Measurements from ENCODE around the gene MYO6. TPM values are rescaled to one million over a fixed set of nuclear protein-coding genes. Genes with fewer than 3 reads are reported as not detected.

MYO6 gene
- polyA plus RNA-seq, 1 experiment: 4.7 TPM

DNA sequence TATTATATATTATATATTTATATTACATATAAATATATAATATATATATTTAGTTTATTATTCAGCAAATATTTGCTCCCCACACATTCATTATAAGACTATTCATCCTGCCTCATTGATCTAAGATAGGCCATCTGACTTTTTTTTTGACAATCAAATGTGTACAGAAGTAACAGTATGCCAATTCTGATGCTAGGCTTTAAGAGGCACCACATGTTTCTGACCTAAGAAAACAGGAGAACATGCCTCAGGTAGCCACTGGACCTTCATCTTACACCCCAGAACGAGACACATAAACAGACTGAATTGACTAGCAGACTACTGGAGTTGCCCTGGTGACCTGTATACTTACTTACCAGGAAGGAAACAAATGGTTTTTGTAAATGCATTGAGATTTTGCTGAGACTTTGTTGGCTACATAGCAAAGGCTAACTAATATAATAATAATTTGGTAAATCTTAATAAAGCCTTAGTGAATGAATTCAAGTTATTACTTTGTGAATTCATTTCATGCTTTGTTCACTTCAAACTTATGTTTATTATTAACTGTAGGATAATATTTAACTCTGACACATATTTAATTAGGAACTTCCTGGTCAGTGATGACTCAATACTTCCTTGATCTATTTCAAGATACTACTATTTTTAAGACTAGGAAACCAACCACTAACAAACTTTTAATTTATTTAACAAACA, 13.4 kb upstream of the MYO6 start:
- no peaks in the 10 kb centered on the region for H3K36me3 ChIP-seq (ENCODE audit: control insufficient read depth, insufficient read depth, low read length)
- DNase-seq (ENCODE audit: low read depth): no peak
- TF ChIP-seq, protein P1, sequence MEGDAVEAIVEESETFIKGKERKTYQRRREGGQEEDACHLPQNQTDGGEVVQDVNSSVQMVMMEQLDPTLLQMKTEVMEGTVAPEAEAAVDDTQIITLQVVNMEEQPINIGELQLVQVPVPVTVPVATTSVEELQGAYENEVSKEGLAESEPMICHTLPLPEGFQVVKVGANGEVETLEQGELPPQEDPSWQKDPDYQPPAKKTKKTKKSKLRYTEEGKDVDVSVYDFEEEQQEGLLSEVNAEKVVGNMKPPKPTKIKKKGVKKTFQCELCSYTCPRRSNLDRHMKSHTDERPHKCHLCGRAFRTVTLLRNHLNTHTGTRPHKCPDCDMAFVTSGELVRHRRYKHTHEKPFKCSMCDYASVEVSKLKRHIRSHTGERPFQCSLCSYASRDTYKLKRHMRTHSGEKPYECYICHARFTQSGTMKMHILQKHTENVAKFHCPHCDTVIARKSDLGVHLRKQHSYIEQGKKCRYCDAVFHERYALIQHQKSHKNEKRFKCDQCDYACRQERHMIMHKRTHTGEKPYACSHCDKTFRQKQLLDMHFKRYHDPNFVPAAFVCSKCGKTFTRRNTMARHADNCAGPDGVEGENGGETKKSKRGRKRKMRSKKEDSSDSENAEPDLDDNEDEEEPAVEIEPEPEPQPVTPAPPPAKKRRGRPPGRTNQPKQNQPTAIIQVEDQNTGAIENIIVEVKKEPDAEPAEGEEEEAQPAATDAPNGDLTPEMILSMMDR (IDR thresholded peaks at IDR 0.05; ENCODE audit: insufficient read depth, low read depth, low read length): no peak
- ChIA-PET CTCF (no interaction called here), POLR2A (no interaction called here)
- H3K27me3 ChIP-seq (ENCODE audit: control insufficient read depth, insufficient read depth, low read length): no peaks in the 10 kb centered on the region
- no peak overlapping the region for H3K4me3 ChIP-seq (ENCODE audit: low read depth, low read length)

DNA sequence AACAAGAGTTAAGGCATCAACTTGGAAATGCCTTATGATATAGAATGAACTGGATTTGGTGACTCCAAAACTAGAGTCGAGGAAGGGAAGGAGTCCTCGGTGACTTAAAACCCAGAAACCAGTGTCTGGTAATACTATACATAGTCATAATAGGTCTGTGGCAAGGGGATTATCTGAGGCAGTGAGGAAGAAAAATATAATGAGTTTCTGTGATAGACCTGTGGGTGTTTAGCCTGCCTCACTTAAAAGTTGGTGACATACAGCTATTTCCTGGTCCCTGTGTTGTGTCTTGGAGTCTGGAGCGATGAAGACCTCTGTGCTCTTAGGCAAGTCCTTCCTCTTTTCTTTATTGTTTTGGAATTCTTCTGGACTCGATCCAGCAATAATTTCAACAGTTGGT, 5.1 kb upstream of the MYO6 start:
- H3K4me3 ChIP-seq (ENCODE audit: low read depth, low read length): no peak overlapping the region
- POLR2A ChIA-PET: no interaction called here
- CTCF ChIA-PET: interaction anchor here (0.6 kb wide), 1 partner anchor 174 kb away, joined by 3 read pairs; no protein-coding TSS in a partner anchor
- TF ChIP-seq, protein P1 (IDR thresholded peaks at IDR 0.05; ENCODE audit: insufficient read depth, low read depth, low read length): no peak
- peaks cover 2% of the 10 kb centered on the region; the same call in 1 of the 2 replicates for H3K27me3 ChIP-seq (ENCODE audit: control insufficient read depth, insufficient read depth, low read length)
- H3K36me3 ChIP-seq (ENCODE audit: control insufficient read depth, insufficient read depth, low read length): no peaks in the 10 kb centered on the region
- no peak for DNase-seq (ENCODE audit: low read depth)

DNA sequence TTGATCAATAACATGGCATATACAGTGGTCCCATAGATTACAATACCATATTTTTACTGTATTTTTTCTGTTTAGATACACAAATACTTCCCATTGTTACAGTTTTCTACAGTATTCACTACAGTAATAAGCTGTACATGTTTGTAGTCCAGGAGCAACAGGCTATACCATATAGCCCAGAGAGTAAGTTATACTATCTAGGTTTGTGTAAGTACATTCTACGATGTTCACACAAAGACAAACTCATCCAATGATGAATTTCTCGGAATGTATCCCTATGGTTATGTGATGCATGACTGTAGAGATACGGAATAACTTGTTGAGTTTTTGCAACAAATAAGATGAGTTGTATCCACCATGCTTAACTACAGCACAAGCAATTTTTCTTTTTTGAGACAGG, 3.6 kb upstream of the MYO6 start:
- DNase-seq (ENCODE audit: low read depth): no peak
- TF ChIP-seq, protein P1 (IDR thresholded peaks at IDR 0.05; ENCODE audit: insufficient read depth, low read depth, low read length): no peak
- Histone ChIP-seq H3K27me3 (ENCODE audit: control insufficient read depth, insufficient read depth, low read length) (peaks cover 2% of the 10 kb centered on the region; the same call in 1 of the 2 replicates), H3K36me3 (ENCODE audit: control insufficient read depth, insufficient read depth, low read length) (no peaks in the 10 kb centered on the region), H3K4me3 (ENCODE audit: low read depth, low read length) (no peak overlapping the region)
- ChIA-PET CTCF (no interaction called here), POLR2A (no interaction called here)

DNA sequence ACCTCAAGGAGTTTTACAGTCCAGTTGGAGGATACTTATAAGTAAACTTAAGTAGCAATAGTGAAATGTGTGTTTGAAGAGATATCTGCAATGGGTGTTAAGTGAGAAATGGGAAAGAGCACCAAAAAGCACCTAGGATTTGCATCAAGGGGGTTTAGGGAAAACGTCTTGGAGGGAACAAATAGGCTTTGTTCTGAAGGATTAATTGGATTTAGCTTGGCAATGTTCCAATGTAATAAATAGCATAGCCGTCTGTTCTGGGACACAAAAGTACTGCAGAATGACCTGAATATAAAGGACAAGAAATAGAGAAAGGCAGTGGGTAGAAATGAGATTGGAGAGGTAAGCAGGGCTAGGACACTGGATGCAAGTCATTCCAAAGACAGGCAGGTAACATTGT, 2.8 kb upstream of the MYO6 start:
- POLR2A ChIA-PET: no interaction called here
- Histone ChIP-seq H3K27me3 (ENCODE audit: control insufficient read depth, insufficient read depth, low read length) (peaks cover 2% of the 10 kb centered on the region; the same call in 1 of the 2 replicates), H3K4me3 (ENCODE audit: low read depth, low read length) (no peak overlapping the region), H3K36me3 (ENCODE audit: control insufficient read depth, insufficient read depth, low read length) (no peaks in the 10 kb centered on the region)
- TF ChIP-seq, protein P1 (IDR thresholded peaks at IDR 0.05; ENCODE audit: insufficient read depth, low read depth, low read length): no peak
- CTCF ChIA-PET: no interaction called here
- DNase-seq (ENCODE audit: low read depth): no peak

DNA sequence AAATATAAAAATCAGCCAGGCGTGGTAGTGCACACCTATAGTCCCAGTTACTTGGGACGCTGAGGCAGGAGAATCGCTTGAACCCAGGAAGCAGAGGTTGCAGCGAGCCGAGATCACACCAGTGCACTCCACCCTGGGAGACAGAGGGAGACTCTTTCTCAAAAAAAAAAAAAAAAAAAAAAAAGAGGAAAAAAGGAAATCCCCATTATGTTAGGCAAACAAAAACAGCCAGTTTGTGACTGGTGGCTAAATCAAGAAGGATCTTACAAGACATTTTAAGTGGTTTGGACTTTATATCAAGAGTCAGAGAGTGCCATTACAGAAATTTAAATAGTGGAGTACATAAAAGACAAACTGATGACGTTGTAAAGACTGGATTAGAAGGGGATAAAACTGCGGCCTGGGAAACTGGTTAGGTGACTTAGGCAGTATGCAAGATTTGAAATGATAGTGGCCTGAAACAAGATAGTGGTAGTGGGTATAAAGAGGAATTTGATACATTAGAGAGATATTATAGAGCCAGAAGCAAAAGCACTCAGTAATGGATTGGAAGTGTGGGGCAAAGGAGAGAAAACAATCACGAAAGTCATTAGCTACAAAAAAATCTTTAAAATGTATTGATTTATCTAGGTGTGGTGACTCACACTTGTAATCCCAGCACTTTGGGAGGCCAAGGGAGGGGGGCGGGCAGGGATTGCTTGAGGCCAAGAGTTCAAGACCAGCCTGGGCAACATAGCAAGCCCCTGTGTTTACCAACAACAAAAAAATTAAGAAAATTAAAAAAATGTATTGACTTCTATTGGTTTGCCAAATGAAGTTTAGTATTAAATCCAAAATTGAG, 1.7 kb upstream of the MYO6 start:
- Histone ChIP-seq H3K4me3 (ENCODE audit: low read depth, low read length) (no peak overlapping the region), H3K36me3 (ENCODE audit: control insufficient read depth, insufficient read depth, low read length) (no peaks in the 10 kb centered on the region), H3K27me3 (ENCODE audit: control insufficient read depth, insufficient read depth, low read length) (peaks cover 2% of the 10 kb centered on the region; the same call in 1 of the 2 replicates)
- POLR2A ChIA-PET: no interaction called here
- DNase-seq (ENCODE audit: low read depth): no peak
- TF ChIP-seq, protein P1 (IDR thresholded peaks at IDR 0.05; ENCODE audit: insufficient read depth, low read depth, low read length): no peak
- CTCF ChIA-PET: no interaction called here

Data from BJ (cell line).